ENCODE data around the gene ZDHHC7.

DNA sequence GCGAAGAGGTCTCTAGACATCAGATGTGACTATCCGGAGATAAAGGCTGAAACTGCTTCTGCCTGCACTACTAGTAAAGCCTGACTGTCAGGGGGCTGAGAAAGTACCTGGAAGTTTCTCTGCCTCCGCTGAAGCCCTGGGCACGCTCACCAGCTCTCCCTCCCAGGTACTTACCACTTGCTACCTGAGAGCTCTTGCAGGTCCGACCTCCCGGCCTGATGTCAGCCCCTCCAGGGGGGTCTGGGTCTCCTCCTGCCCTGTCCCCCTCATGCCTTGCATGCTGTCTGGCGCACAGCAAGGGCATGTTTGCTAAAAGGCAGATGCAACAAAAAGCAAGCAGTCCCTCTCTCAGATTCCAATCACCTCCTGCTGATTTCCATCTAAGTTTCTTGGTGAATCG is 17.4 kb downstream of the ZDHHC7 start:
- TF ChIP-seq, protein P1, sequence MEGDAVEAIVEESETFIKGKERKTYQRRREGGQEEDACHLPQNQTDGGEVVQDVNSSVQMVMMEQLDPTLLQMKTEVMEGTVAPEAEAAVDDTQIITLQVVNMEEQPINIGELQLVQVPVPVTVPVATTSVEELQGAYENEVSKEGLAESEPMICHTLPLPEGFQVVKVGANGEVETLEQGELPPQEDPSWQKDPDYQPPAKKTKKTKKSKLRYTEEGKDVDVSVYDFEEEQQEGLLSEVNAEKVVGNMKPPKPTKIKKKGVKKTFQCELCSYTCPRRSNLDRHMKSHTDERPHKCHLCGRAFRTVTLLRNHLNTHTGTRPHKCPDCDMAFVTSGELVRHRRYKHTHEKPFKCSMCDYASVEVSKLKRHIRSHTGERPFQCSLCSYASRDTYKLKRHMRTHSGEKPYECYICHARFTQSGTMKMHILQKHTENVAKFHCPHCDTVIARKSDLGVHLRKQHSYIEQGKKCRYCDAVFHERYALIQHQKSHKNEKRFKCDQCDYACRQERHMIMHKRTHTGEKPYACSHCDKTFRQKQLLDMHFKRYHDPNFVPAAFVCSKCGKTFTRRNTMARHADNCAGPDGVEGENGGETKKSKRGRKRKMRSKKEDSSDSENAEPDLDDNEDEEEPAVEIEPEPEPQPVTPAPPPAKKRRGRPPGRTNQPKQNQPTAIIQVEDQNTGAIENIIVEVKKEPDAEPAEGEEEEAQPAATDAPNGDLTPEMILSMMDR (IDR thresholded peaks at IDR 0.05; ENCODE audit: low read depth, low read length, missing input control) = no peak
- TF ChIP-seq EGR1 (IDR thresholded peaks at IDR 0.05; ENCODE audit: low read depth in 2 of 2) = no peak

All from liver (tissue), 3 donors.